GM21529 (cell line): ENCODE data around the gene TLE2.
"Not testable (repeated sequence)": the region's sequence is repeated elsewhere in the genome, so short reads cannot be mapped to it uniquely, and the experiment has no call there.

ENCODE experiments used
- ATAC-seq: cut with Tn5 transposase; IDR thresholded peaks from one replicate; pipeline ENCODE4 v1.9.1; 2021; ENCODE audit not compliant: unreplicated experiment

The TLE2 gene

GRCh38 chr19:3015126-3016057 lies 13.7 kb downstream of the TLE2 start:
- no peak for ATAC-seq

- ATAC-seq: no peak
Observed at GRCh38 chr19:3014135-3014534, 14.9 kb downstream of the TLE2 start.

- ATAC-seq: no peak
Observed at GRCh38 chr19:3013263-3013725, 15.8 kb downstream of the TLE2 start.

GRCh38 chr19:3012621-3013262 lies 16.3 kb downstream of the TLE2 start:
- no peak for ATAC-seq

- not testable (repeated sequence) for ATAC-seq
Observed at GRCh38 chr19:3012059-3012458, 17.0 kb downstream of the TLE2 start.

- ATAC-seq: no peak
Observed at GRCh38 chr19:3010871-3011270, 18.2 kb downstream of the TLE2 start.

- no peak for ATAC-seq
Observed at GRCh38 chr19:3008994-3009393, 20.1 kb downstream of the TLE2 start.

- ATAC-seq: no peak
Observed at GRCh38 chr19:3007975-3008374, 21.1 kb downstream of the TLE2 start.

- no peak for ATAC-seq
Observed at GRCh38 chr19:3006075-3006767, 22.9 kb downstream of the TLE2 start.

- ATAC-seq: no peak
Observed at GRCh38 chr19:3005345-3005744, 23.7 kb downstream of the TLE2 start.

- no peak for ATAC-seq
Observed at GRCh38 chr19:3004522-3004921, 24.6 kb downstream of the TLE2 start.

GRCh38 chr19:3003046-3003445 lies 26.0 kb downstream of the TLE2 start:
- no peak for ATAC-seq

- ATAC-seq: no peak
Observed at GRCh38 chr19:3001235-3001800, 27.8 kb downstream of the TLE2 start.

GRCh38 chr19:2998642-2999041 lies 30.4 kb downstream of the TLE2 start:
- ATAC-seq: no peak

- no peak for ATAC-seq
Observed at GRCh38 chr19:2997720-2998119, 31.4 kb downstream of the TLE2 start.

- ATAC-seq: no peak
Observed at GRCh38 chr19:2994588-2995131, 34.4 kb downstream of the TLE2 start.

GRCh38 chr19:2993579-2993978 lies 35.5 kb downstream of the TLE2 start:
- no peak for ATAC-seq

- no peak for ATAC-seq
Observed at GRCh38 chr19:2992958-2993357, 36.1 kb downstream of the TLE2 start.

GRCh38 chr19:2992333-2992732 lies 36.7 kb downstream of the TLE2 start:
- ATAC-seq: not testable (repeated sequence)

- no peak for ATAC-seq
Observed at GRCh38 chr19:2989236-2989946, 39.7 kb downstream of the TLE2 start.
